OCI-LY1 (cell line): Measurements from ENCODE around the gene ELAC2.

Experiments used
- H2AFZ ChIP-seq: fragments of 200-600 bp; sonication (generic), shearing (Covaris generic); 2 replicates; pipeline ENCODE4 v1.6.0; 2014; ENCODE audit warnings: antibody characterized with exemption, mild to moderate bottlenecking, low read length
- H3F3A ChIP-seq: fragments of 200-600 bp; sonication (generic), shearing (Covaris generic); 2 replicates; pipeline ENCODE4 v1.6.0; 2014; ENCODE audit warnings: mild to moderate bottlenecking, antibody characterized with exemption, low read length, moderate library complexity; ENCODE audit not compliant: insufficient read depth
- H3K27ac ChIP-seq: fragments of 200-600 bp; sonication (generic); 2 replicates; pipeline ENCODE4 v1.5.1; 2014; ENCODE audit warnings: low read length, mixed run types, mild to moderate bottlenecking, low read depth; ENCODE audit not compliant: poor library complexity, severe bottlenecking
- H3K27me3 ChIP-seq: fragments of 200-600 bp; sonication (generic); 2 replicates; pipeline ENCODE4 v1.6.0; 2014; ENCODE audit warnings: antibody characterized with exemption, mild to moderate bottlenecking, low read length, moderate library complexity; ENCODE audit not compliant: insufficient read depth
- H3K36me3 ChIP-seq: fragments of 200-600 bp; sonication (generic); 2 replicates; pipeline ENCODE4 v1.6.1; 2014; ENCODE audit warnings: mild to moderate bottlenecking, antibody characterized with exemption, low read length, moderate library complexity, mixed read lengths; ENCODE audit not compliant: insufficient read depth
- H3K4me1 ChIP-seq: fragments of 200-600 bp; sonication (generic); 2 replicates; pipeline ENCODE4 v1.5.1; 2014; ENCODE audit warnings: mild to moderate bottlenecking, low read length, moderate library complexity; ENCODE audit not compliant: insufficient read depth, severe bottlenecking
- H3K4me2 ChIP-seq: fragments of 200-600 bp; sonication (generic), shearing (Covaris generic); 2 replicates; pipeline ENCODE4 v1.6.1; 2014; ENCODE audit warnings: low read length
- H3K4me3 ChIP-seq: fragments of 200-600 bp; sonication (generic); 2 replicates; pipeline ENCODE4 v1.5.1; 2014; ENCODE audit warnings: low read length, low read depth, mild to moderate bottlenecking, mixed read lengths; ENCODE audit not compliant: poor library complexity, severe bottlenecking
- H3K79me2 ChIP-seq: fragments of 200-600 bp; shearing (Covaris generic); 2 replicates; pipeline ENCODE4 v1.6.1; 2016; ENCODE audit warnings: mixed run types, low read length, mixed read lengths; ENCODE audit not compliant: insufficient read depth
- H3K9ac ChIP-seq: fragments of 200-600 bp; sonication (generic), shearing (Covaris generic); 2 replicates; pipeline ENCODE4 v1.6.1; 2014; ENCODE audit warnings: mild to moderate bottlenecking, low read length, mixed read lengths
- H3K9me2 ChIP-seq: fragments of 200-600 bp; sonication (generic), shearing (Covaris generic); 2 replicates; pipeline ENCODE4 v1.6.1; 2014; ENCODE audit warnings: low read depth, mild to moderate bottlenecking, low read length, mixed read lengths
- H3K9me3 ChIP-seq: fragments of 200-600 bp; shearing (Covaris generic); 2 replicates; pipeline ENCODE4 v1.6.1; 2014; ENCODE audit warnings: low read length, mixed read lengths
- H4K20me1 ChIP-seq: fragments of 200-600 bp; sonication (generic), shearing (Covaris generic); 2 replicates; pipeline ENCODE4 v1.6.0; 2016; ENCODE audit warnings: mild to moderate bottlenecking, low read length; ENCODE audit not compliant: insufficient read depth
- EZH2 ChIP-seq: fragments of 200-600 bp; sonication (generic), shearing (Covaris generic); IDR thresholded peaks from 2 replicates; pipeline ENCODE4 v1.8.0; 2017; ENCODE audit warnings: borderline replicate concordance, mixed run types, mild to moderate bottlenecking, antibody characterized with exemption, low read length, moderate library complexity, mixed read lengths
- TF ChIP-seq, protein P1 (sequence below): fragments of 200-600 bp; sonication (generic), shearing (Covaris generic); IDR thresholded peaks from 2 replicates; pipeline ENCODE4 v1.5.1; 2017; ENCODE audit warnings: mild to moderate bottlenecking, antibody characterized with exemption, low read length, moderate library complexity, mixed read lengths

The ELAC2 gene, protein sequence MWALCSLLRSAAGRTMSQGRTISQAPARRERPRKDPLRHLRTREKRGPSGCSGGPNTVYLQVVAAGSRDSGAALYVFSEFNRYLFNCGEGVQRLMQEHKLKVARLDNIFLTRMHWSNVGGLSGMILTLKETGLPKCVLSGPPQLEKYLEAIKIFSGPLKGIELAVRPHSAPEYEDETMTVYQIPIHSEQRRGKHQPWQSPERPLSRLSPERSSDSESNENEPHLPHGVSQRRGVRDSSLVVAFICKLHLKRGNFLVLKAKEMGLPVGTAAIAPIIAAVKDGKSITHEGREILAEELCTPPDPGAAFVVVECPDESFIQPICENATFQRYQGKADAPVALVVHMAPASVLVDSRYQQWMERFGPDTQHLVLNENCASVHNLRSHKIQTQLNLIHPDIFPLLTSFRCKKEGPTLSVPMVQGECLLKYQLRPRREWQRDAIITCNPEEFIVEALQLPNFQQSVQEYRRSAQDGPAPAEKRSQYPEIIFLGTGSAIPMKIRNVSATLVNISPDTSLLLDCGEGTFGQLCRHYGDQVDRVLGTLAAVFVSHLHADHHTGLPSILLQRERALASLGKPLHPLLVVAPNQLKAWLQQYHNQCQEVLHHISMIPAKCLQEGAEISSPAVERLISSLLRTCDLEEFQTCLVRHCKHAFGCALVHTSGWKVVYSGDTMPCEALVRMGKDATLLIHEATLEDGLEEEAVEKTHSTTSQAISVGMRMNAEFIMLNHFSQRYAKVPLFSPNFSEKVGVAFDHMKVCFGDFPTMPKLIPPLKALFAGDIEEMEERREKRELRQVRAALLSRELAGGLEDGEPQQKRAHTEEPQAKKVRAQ

DNA sequence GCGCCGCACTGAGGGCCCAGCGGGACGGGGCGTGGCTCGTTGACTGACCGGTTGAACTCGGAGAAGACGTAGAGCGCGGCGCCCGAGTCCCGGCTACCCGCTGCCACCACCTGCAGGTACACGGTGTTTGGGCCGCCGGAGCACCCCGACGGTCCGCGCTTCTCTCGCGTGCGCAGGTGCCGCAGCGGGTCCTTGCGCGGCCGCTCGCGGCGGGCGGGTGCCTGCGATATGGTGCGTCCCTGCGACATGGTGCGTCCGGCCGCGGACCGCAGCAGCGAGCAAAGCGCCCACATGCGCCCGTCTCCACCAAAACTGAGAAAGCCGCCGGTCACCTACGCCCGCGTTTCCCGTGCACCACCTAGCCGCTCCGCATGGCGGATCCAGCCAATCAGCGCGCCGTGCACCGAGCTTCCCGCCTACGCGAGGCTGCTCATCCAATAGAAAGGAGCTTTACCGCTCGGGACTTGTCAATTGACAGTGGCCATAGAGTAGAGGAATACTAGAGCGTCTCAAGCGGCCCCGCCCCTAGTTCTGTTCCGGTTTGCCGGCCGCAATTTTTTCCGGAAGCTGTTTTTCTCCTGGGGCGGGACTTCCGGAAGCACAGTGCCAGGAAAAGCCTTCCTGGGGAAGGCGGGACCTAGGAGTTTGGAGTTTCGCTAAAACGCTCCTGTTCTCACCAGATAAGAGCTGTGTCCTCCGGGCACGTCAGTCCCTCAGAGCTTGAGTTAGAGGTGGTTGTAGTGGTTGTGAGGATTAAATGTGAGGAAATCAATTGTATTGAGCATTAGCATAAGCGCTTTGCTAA lies at the start of gene ELAC2:
ELAC2 (minus strand) TSS at position 373 of the 805 bp plus-strand sequence; CDS start at position 293, 80 bp downstream.
- H4K20me1 ChIP-seq, result no peaks in the 10 kb centered on the region
- peaks cover 8% of the 10 kb centered on the region; the same call in 1 of the 2 replicates for H3K79me2 ChIP-seq
- H3F3A ChIP-seq, result no peaks in the 10 kb centered on the region
- H3K4me2 ChIP-seq, result peak within 1 kb of the TSS; percentile 87
- H2AFZ ChIP-seq, result peak within 1 kb of the TSS; percentile 89
- peak within 1 kb of the TSS; percentile 89 for H3K4me3 ChIP-seq
- H3K27ac ChIP-seq, result peak within 1 kb of the TSS; percentile 43
- no peaks in the 10 kb centered on the region for H3K9me3 ChIP-seq
- H3K9me2 ChIP-seq, result no peaks in the 10 kb centered on the region
- no peak for TF ChIP-seq EZH2
- TF ChIP-seq, protein P1, sequence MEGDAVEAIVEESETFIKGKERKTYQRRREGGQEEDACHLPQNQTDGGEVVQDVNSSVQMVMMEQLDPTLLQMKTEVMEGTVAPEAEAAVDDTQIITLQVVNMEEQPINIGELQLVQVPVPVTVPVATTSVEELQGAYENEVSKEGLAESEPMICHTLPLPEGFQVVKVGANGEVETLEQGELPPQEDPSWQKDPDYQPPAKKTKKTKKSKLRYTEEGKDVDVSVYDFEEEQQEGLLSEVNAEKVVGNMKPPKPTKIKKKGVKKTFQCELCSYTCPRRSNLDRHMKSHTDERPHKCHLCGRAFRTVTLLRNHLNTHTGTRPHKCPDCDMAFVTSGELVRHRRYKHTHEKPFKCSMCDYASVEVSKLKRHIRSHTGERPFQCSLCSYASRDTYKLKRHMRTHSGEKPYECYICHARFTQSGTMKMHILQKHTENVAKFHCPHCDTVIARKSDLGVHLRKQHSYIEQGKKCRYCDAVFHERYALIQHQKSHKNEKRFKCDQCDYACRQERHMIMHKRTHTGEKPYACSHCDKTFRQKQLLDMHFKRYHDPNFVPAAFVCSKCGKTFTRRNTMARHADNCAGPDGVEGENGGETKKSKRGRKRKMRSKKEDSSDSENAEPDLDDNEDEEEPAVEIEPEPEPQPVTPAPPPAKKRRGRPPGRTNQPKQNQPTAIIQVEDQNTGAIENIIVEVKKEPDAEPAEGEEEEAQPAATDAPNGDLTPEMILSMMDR, result 0 out of 2 replicates have a peak, but pooled peaks have one; percentile 11
- H3K4me1 ChIP-seq, result peaks cover 18% of the 10 kb centered on the region
- peaks cover 40% of the 10 kb centered on the region for H3K36me3 ChIP-seq
- H3K9ac ChIP-seq, result peak within 1 kb of the TSS; percentile 95
- H3K27me3 ChIP-seq, result no peaks in the 10 kb centered on the region

DNA sequence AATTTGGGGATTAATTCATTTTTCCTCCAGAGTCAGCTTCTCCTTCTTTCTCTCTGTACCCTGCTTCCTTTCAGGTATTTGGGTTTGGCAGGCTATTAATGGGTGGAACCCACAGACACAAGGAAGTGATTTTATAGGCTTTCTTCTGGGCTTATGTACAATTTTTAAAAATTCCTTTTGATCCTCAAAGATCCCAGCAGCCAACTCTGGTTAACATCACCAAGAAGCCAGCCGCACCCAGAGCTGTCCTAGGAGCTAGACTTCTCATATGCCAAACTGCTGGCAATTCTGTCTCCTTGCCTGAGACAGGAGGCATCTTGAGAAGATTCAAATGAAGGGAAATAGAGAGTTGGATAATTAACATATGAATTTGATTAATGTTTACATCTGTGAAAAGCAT lies 47.2 kb upstream of the ELAC2 start:
- H3K36me3 ChIP-seq, result no peaks in the 10 kb centered on the region; the same call in 1 of the 2 replicates
- no peak overlapping the region for H3K27ac ChIP-seq
- H2AFZ ChIP-seq, result no peak overlapping the region
- no peaks in the 10 kb centered on the region for H3K9me2 ChIP-seq
- H3F3A ChIP-seq, result no peaks in the 10 kb centered on the region
- H3K4me3 ChIP-seq, result no peak overlapping the region
- no peaks in the 10 kb centered on the region for H3K4me1 ChIP-seq
- no peak for TF ChIP-seq EZH2
- TF ChIP-seq, protein P1, result no peak
- H3K9me3 ChIP-seq, result 0 out of 2 replicates have a peak, but pooled peaks cover 3% of the 10 kb centered on the region
- H3K9ac ChIP-seq, result no peak overlapping the region
- H3K27me3 ChIP-seq, result peaks cover 9% of the 10 kb centered on the region
- H3K79me2 ChIP-seq, result no peaks in the 10 kb centered on the region
- no peak overlapping the region for H3K4me2 ChIP-seq
- H4K20me1 ChIP-seq, result no peaks in the 10 kb centered on the region

DNA sequence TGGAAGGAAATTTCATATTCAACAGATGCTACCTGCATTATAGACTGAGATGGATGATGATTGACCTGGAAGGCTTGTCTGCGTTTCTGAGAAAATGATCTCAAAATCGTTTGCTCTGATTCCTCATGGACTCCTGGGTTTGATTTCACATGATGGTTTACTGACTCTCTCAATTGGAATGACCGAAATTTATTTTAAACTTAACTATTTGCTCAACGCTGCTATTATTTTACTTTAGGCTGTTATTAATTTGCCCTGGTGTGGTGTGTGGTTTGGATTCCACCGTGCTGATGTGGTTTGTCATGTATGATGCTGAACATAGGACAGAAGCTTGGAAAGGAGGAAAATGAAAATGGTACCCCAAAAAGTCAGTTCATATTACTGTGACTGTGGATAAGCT lies 37.3 kb upstream of the ELAC2 start:
- Histone ChIP-seq H3K27ac (no peak overlapping the region), H3K4me2 (no peak overlapping the region), H3K4me1 (no peaks in the 10 kb centered on the region), H3K9me2 (no peaks in the 10 kb centered on the region), H3K36me3 (no peaks in the 10 kb centered on the region), H3K9me3 (no peaks in the 10 kb centered on the region), H3K79me2 (no peaks in the 10 kb centered on the region), H4K20me1 (no peaks in the 10 kb centered on the region), H2AFZ (no peak overlapping the region), H3K27me3 (no peaks in the 10 kb centered on the region), H3F3A (no peaks in the 10 kb centered on the region), H3K9ac (no peak overlapping the region), H3K4me3 (no peak overlapping the region)
- no peak for TF ChIP-seq EZH2
- TF ChIP-seq, protein P1, result no peak
